AG08396 (cell line): ENCODE results near the gene CCDC201.

Source experiments
- DNase-seq: peaks from one replicate; pipeline ENCODE4 v3.0.0; 2012; ENCODE audit warnings: low spot score, mixed read lengths

The CCDC201 gene, protein sequence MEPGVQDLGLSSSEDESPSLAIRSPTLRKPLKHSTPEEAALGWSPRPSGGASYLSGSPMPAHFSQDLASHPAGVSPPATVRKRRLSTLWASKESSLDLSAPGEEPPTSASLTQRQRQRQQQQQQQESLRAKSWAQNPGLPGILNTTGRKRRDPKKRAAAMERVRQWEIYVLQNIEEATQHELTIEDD

DNA sequence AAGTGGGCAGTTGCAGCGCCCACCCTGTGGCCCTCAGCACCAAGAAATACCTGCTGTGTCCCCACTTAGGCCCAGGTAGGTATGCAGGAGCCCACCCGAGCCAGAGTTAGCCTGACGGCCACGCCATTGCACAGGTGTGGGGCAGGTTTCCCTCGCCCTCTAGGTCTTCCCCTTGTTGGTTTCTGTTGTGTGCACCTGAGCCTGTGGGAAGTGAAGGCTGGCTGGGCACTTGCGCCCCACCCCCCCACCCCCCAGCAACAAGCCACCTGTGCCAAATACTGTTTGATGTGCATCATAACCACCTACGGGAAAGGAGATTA, at the start of gene CCDC201:
Gene CCDC201, minus strand, starts transcription at position 48 of the 320 bp plus-strand sequence. CDS start 75 bp downstream, outside the sequence.
- no peak for DNase-seq

DNA sequence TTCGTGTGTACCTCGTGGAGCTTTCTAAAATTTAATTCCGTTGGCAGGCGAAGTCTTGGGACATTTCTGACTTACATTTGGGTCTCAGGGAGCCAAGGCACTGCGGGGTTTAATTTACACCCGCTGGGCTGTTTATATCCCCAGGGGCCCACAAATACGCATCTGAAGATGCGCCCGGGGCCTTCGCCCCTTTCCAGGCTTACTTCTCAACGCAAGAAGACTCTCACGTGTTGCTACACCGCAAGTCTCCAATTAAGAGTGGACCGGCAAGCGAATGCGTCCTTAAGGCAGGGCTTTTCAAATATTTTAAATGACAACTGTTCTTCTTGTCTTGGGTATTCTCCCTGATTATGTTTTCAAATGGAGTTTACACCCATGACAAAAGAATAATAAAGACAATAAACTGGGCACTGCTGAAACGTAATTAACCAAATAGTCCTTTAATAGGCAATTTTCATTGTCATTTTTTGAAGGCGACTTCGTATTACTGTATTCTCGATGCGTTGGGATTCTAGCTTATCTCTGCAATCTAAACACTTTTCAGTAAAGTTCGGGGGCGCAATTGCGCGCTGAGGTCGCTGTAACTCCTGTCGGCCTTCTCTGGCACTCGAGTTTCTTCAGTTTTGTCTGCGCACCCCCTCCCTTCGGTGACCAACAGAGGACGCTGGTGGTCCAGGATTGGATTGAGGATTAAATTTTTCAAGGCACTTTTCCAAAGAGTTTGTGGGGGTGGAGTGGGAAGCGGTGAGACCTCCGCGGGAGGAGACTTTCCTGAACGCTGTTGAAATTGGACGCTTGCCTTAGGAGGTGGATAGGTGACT, 49.0 kb upstream of the CCDC201 start:
- DNase-seq: peak; percentile 72

DNA sequence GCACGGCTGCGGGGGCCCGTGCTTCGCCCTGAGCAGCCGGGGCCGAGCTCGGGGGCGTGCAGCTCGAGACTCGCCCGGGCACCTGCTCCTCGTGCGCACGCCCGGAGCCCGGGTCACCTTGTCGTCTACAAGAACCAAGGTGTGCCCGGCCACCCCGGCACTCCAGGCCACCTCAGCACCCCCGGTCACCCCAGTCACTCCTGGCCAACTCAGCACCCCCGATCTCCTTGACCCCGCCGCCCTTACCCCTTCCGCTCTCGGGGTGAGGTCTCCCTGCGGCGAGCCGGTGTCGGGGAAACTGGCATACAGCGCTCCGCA, 48.5 kb upstream of the CCDC201 start:
- DNase-seq: no peak

DNA sequence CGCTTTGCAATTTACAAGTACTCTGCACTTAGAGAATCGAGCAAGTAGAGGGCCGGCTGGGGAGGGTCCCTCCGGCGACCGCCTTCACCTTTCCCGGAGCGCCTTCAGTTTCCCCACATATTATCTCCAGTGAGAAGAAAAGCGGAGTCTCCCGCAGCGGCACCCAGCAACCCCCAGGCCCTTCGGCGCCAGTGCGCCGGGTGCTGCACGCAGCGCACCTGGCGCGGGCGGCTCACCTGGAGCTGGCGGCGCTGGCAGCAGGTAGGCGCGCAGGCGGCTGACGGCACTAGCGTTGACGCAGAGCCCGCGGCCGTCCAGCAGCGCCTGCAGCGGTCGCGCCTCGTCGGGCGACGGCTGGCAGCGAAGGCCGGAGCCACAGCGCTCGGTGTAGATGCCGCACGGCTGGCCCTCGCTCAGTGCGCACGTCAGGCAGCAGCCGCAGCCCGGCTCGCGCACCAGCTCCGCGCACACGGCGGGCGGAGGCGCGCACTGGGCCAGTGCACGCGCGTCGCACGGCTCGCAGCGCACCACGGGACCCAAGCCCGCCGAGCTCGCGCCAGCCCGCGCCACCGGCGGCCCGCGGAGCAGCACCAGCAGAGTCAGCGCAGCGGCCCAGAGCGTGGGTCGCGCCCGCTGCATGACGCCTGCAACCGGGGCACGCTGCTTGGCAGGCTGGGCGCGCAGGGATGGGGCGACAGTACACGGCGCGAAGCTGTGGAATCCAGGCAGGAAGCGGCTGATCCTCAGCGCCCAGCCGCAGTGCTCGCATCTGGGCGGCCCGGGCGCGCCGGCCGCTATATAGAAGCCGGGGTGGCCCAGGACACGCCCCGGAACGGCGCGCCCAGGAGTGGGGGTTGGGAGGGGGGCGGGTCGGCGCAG, 47.9 kb upstream of the CCDC201 start, which contains the start of gene IGFBP3:
Gene IGFBP3, minus strand, starts transcription at position 771 of the 879 bp plus-strand sequence. Its CDS starts 132 bp downstream, at position 639.
- peak; percentile 89 for DNase-seq

DNA sequence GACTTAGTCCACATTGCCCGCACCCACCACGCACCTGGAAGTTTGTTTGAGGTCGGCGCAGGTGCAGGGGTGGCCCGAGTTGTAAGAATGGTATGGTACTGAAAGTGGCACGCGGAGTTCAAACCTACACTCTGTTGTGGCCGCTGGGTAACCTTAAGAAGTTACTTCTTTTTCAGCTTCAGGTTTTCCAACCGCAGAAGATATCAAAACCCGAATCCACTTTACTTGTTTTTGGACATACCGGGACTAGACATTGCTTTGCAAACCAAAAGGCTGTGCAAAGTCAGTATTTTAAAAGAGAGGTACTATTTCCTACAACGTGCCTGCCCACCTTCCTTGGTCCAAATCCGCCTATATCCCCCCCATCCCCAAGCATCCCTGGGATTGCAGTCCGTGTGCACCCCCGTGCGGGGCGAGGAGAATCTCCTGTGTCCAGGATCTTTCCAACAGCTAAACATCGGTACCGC, 47.1 kb upstream of the CCDC201 start:
- DNase-seq: no peak

DNA sequence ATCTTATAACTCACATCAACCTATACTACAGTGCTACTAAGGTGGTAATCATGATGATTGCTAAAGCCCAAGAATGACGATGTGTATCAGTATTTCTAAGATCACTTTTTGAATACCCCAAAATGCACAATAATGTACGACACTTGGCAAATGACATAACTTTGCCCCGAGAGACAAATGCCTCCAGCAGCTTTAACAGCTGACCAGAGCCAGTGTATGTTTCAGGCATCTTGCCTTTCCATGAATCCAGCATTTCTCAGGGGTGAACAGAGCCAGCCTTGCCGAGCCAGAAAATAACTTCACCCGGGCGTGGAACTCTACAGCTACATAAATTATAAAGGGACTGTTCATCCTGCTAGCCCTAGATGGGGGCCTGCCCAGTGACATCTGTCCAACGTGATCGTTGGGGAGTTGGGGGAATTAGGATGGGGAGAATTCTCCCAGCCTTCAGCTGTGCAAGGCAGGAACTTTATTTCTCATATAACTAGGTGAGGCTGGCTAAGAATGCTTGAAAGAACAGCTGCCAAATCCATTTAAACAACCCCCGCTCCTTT, 46.4 kb upstream of the CCDC201 start:
- no peak for DNase-seq

DNA sequence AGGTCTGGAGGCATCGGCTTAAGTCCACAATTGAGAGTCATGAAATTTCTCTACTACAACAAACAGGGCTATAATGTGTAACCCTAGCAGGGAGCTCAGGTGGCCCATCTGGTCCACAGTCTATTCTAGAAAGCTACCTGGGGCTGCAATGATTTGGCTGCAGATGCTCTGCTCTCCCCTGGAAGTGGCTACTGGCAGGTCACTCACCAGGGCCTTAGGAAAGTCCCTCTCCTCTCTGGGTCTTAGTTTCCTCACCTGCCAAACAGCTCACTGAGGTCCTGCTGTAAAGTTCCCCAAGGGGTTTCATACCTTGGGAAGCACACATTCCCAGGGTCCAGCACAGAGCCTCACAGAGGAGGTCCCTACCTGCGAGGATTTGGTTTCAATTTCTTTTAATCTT, 45.7 kb upstream of the CCDC201 start:
- no peak for DNase-seq

DNA sequence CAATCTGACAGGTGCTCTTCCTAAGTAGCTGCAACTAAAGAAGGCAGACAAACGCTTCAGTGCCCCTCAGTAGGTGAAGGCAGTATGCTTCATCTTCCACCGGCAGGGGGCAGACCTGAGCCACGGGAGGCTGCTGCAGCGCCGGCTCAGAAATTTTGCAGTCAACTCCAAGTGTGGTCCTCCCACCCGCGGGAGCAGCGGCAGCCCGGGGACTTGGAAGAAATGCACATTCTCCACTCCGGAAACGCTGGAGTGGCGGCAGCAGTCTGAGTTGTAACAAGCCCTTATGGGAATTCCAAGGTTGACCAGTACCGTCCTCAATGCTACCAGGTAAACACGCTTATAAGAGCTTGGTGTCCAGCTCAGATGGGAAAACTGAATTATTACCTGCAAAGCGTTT, 44.8 kb upstream of the CCDC201 start:
- DNase-seq: peak; percentile 83

DNA sequence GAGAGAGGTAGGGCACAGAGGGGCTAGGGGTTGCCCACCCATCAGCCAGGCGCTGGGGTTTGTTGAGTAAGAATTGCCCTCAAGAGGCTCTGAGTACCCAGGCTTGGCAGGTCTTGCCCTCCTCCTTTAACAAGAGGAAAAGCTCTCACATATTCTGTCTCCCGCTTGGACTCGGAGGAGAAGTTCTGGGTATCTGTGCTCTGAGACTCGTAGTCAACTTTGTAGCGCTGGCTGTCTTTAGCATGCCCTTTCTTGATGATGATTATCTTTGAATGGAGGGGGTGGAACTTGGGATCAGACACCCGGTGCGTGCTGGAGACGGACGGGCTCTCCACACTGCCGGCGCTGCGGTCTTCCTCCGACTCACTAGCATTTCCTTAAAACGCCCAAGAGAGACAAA, 44.2 kb upstream of the CCDC201 start:
- no peak for DNase-seq

DNA sequence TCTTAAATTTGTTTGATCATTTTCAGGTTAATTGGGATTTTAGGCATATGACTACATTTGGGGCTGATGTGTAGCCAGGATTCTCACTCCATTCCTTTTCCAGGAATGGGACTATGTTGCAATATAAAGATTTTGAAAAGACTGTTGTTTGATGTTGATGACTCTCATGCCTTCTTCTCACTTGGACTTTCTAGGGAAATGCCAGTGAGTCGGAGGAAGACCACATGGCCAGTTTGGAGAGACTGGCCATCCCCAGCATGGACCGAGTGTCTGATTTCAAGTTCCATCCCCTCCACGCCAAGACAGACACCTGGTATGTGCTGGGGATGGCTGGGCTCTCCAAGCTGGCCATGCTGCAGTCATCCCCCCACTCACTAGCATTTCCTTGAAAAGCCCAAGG, 42.7 kb upstream of the CCDC201 start:
- no peak for DNase-seq

DNA sequence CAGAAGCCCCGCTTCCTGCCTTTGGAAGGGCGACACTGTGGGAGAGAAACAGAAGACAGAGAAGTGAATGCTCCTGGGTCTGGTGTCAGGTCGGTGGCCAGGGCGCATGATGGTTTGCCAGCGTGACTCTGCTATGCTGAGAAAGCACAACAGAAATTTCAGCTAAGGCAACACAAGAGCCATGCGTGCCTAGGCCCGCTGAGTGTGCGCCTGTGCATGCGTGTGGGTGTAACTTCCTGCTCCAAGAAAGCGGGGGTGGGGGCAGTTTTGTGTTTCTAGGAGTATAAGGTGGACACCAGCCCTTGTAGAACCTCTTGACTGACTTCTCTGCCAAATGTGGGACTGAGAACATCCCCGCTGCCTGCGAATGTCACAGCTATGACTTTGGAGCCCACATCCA, 42.0 kb upstream of the CCDC201 start:
- DNase-seq: no peak

DNA sequence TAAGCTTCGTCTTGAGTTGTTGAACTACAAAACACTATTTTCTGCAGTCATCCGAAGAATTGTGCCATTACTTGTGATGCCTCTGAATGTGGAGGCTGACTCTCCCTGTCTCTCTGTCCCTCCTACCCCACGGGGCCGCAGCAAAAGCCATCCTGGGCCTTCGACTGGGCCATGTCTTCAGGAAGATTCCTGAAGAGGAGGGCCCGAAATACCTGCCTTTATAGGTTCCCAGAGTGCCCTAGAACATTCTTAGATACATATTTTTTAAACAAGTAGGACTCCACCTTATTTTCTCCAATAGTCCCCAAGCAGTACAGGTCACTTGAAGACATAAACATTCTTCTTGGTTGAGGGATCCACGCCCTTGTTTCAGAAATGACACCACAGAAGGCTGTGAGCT, 40.1 kb upstream of the CCDC201 start:
- DNase-seq: no peak

DNA sequence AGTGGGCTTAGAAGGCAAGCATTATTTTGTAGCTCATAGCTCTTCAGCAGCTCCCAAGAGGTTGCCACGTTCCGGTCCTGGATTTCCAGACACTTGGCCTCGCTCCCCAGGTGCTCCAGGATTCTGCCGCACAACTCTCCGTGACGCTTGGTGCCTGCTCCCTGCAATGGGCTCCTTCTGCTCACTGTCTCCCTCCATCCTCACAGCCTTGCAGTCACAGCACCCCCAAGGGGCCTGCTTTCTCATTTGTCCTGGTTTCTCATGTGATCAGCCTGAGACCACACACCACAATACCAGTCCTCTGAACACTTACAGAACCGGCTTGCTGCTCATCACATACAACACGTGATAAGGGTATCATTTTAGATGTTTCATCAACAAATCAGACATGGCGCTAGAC, 38.4 kb upstream of the CCDC201 start:
- no peak for DNase-seq

DNA sequence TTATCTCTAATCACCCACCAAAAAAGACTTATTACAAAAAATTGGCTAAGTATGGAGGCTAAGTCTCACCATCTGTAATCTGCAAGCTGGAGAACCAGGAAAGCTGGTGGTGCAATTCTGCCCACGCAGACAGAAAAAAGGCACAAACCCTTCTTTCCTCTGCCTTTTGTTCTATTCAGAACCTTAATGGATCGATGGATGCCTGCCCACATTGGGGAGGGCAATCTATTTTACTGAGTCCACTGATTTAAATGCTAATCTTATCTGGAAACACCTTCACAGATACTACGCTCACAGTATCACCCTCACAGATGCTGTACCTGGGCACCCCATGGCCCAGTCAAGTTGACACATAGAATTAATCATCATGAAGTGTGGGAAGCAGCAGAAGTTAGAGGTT, 38.0 kb upstream of the CCDC201 start:
- no peak for DNase-seq

DNA sequence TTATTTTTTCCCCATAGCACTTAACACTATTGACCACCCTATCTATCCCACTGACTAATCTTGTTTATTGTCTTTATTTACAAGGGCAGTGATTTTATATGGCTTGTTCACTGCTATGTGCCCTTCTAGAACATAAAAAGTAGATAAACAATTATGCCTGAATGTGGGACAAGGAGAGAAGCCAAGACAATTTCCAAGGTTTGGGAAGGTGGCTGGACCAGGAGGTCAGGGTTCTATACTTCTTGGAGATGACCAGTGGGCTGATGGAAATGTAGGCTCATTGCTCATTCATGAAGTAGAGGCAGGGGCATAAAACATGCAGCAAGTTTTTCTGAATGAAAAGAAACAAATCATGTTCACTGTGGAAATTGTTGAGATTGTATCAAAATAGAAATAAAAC, 36.7 kb upstream of the CCDC201 start:
- DNase-seq: no peak

DNA sequence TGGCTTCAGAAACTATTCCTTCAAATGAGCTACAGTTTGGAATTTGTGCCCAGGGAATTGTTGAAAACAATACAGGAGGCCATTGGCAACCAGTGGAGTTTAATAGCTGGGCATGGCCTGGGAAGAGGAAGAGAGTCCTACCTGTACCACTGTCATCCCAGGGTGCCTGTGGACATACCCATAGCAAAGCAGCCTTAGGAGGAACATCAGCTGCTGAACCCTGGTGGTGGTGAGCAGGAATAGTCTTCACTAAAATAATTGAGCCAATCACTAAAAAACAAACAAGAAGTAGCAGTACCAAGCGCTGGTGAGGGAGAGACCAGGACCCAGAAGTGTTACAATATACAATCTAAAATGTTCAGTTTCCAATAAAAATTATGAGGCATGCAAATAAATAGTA, 29.9 kb upstream of the CCDC201 start:
- no peak for DNase-seq

DNA sequence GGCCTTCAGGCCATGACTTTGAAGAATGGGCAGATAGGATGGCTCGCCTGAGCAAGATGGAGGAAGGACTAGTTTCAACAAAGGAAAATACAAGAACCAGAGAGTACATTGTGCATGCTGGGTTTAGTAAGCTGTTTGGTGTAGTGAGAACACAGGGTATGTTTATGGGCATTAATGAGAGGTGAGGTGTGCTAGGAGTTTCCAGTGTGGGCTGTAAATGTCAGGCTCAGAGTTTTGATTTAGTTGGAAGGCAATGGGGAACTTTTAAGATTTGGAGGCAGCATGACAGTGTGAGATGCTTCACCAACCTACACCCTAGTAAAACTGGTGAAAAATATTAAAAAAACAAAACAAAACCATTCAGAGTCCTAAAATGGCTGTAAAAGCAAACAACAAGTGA, 28.7 kb upstream of the CCDC201 start:
- DNase-seq: no peak

DNA sequence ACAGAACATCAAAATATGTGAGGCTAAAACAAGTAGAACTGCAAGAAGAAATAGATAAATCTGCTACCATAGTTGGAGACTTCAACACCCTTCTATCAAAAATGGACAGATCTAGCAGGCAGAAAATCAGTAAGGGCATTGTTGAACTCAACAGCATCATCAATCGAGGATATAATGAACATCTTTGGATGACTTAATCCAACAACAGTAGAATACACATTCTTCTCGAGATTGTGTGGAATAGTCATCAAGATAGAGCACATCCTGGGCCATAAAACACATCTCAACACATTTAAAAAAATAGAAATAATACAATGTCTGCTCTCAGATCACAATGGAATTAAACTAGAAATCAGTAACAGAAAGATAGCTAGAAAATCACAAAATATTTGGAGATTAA, 25.3 kb upstream of the CCDC201 start:
- no peak for DNase-seq

DNA sequence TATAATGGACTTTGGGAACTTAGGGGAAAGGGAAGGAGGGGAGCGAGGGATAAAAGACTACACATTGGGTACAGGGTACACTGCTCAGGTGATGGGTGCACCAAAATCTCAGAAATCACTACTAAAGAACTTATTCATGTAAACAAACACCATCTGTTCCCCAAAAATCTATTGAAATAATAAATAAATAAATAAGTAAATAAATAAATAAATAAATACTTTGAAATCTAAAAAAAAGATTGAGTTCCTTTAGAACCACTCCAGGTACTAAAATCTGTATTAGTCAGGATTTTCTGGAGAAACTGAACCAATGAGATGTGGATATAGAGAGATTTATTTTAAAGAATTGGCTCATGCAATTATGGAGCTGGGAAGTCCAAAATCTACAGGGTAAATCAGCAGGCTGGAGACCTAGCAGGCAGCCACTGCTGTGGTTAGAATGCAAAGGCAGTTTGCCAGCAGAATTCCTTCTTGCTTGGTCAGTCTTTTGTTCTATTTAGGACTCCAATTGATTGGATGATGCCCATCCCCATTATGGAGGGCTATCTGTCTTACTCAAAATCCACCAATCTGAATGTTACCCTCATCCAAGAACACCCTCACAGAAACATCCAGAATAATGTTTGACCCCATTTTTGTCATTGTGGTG, 24.3 kb upstream of the CCDC201 start:
- no peak for DNase-seq

DNA sequence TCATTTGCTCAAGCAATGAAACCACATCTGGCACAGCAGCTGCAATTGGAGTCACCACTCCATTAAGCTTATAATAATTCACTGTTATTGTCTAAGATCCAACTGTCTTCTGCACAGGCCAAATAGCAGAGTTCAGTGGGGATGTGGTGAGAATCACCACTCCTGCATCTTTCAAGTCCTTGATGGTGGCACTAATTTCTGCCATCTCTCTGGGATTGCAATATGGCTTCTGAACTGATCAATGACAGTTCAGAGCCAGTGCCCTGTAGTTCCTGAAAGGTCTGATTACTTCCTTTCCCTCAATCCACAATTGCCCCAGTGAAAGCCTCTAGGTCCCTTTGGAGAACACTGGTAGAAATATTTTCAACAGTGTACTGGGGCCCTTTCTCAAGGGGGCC, 21.8 kb upstream of the CCDC201 start:
- no peak for DNase-seq

DNA sequence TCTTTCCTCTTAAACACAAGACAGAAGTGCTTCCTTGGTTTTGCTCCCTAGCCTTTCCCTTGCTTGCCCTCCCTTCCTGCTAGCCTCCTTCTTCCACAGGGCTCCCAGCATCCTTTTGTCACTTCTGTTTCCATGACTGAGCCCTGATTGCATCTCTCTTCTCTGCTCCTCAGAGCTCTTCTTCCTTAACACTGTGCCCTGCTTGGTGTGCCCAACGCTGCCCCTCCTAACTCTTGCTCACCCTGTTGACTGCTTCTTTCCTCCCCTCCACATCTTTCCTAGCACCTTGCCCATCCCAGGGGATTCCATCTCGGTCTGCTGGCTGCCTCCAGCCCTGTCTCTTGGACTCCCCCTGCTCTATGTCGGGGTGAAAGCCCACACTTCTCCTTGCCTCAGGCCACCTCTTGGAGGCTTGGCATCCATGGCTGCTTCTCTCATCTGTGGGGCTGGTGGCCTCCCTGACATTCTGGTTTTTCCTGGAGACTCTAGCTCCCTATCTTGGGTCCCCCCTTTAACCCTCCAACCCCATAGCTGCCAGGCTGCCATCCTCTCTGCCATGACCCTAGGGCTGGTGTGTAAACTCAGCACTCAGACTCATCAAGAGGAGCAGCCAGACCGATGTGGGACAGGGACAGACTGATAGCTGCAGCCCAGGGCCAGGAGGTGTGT, 21.2 kb upstream of the CCDC201 start:
- no peak for DNase-seq
